HCT116 (cell line): ENCODE data around the gene NCOR1. TPM values are rescaled to one million over a fixed set of nuclear protein-coding genes. Genes with fewer than 3 reads are reported as not detected.

Source experiments
- ATAC-seq: fragments of 200-7000 bp; cut with Tn5 transposase; 2 replicates; pipeline ENCODE4 v1.9.1; 2020; ENCODE audit warnings: mild to moderate bottlenecking, moderate library complexity
- BruUV-seq: library from RNA; stranded (reverse); fragments of 400-500 nt; replicated peaks from 2 replicates; lab custom pipeline; 2021; lab: Mats Ljungman, UMichigan
- CTCF ChIA-PET: fragments of 300-600 bp; sonication (Branson Sonifier 250); formaldehyde crosslinking; loops from one replicate; lab custom pipeline; 2021; ENCODE audit warnings: antibody characterized with exemption; lab: Charles Lee
- POLR2A ChIA-PET: fragments of 300-600, 350-600 bp; sonication (Branson Sonifier 250); formaldehyde crosslinking; loops from one replicate; lab custom pipeline; 2021; ENCODE audit warnings: antibody characterized with exemption; lab: Charles Lee
- RAD21 ChIA-PET, 2 experiments: fragments of 300-600 bp; sonication (Branson Sonifier 250); formaldehyde crosslinking; loops; one replicate each; lab custom pipeline; 2023; ENCODE audit warnings: low total read pairs in 2 of 2; ENCODE audit not compliant: uncharacterized antibody in 2 of 2, unreplicated experiment in 2 of 2, low non-redundant PET in 1 of 2; lab: Charles Lee
- DNase-seq: peaks from one replicate; pipeline ENCODE4 v3.0.0-alpha.2; 2010; ENCODE audit warnings: low read depth, low spot score
- H2AFZ ChIP-seq: fragments of 200-600 bp; shearing (Covaris generic), sonication (generic); 2 replicates; pipeline ENCODE4 v1.6.1; 2017; ENCODE audit warnings: low read depth, mixed run types, mixed read lengths, antibody characterized with exemption, low read length; ENCODE audit not compliant: poor library complexity, severe bottlenecking
- H3K27ac ChIP-seq: 2 replicates; pipeline ENCODE4 v1.5.1; 2012; ENCODE audit warnings: low read depth, low read length
- H3K27me3 ChIP-seq: fragments of 200-600 bp; sonication (generic); 2 replicates; pipeline ENCODE4 v1.6.1; 2016; ENCODE audit warnings: mixed run types, low read length, mixed read lengths; ENCODE audit not compliant: insufficient read depth
- H3K36me3 ChIP-seq, 2 experiments: fragments of 200-500 bp in 1 of 2; fragments of 200-600 bp in 1 of 2; sonication (Bioruptor generic) in 1 of 2; sonication (generic) in 1 of 2; 2 replicates each; pipeline versions ENCODE4 v1.5.1 to v1.6.1; 2014 to 2016; ENCODE audit warnings: low read length in 2 of 2, inconsistent platforms in 1 of 2, mixed read lengths in 1 of 2, mixed run types in 1 of 2; ENCODE audit not compliant: insufficient read depth in 2 of 2, control insufficient read depth in 1 of 2
- H3K4me1 ChIP-seq, 2 experiments: fragments of 200-600 bp in 1 of 2; sonication (generic) in 1 of 2; 2 replicates each; pipeline versions ENCODE4 v1.5.1 to v1.6.1; 2012 to 2017; ENCODE audit warnings: low read length in 2 of 2, inconsistent platforms in 1 of 2, mild to moderate bottlenecking in 1 of 2, mixed read lengths in 1 of 2, mixed run types in 1 of 2, moderate library complexity in 1 of 2; ENCODE audit not compliant: insufficient read depth in 2 of 2, control insufficient read depth in 1 of 2
- H3K4me2 ChIP-seq: fragments of 200-600 bp; sonication (generic); 2 replicates; pipeline ENCODE4 v1.6.1; 2017; ENCODE audit warnings: mixed run types, low read length, mixed read lengths
- H3K4me3 ChIP-seq, 2 experiments: fragments of 200-600 bp in 1 of 2; sonication (generic) in 1 of 2; replicated peaks in 1 of 2; 2 replicates each; pipeline ENCODE4 v1.5.1; 2011 to 2016; ENCODE audit warnings: low read length in 2 of 2, control low read depth in 1 of 2, low read depth in 1 of 2, mild to moderate bottlenecking in 1 of 2, mixed read lengths in 1 of 2, mixed run types in 1 of 2
- H3K79me2 ChIP-seq: fragments of 200-600 bp; sonication (generic); 2 replicates; pipeline ENCODE4 v1.6.1; 2017; ENCODE audit warnings: mild to moderate bottlenecking, mixed run types, low read length, moderate library complexity, mixed read lengths; ENCODE audit not compliant: insufficient read depth
- H3K9ac ChIP-seq: fragments of 200-600 bp; sonication (generic); 2 replicates; pipeline ENCODE4 v1.6.1; 2016; ENCODE audit warnings: low read length, mixed read lengths
- H3K9me2 ChIP-seq: fragments of 200-600 bp; sonication (generic), shearing (Covaris generic); 2 replicates; pipeline ENCODE4 v1.6.1; 2017; ENCODE audit warnings: mixed run types, mild to moderate bottlenecking, moderate library complexity; ENCODE audit not compliant: insufficient read depth
- H3K9me3 ChIP-seq, 2 experiments: fragments of 200-500 bp in 1 of 2; fragments of 200-600 bp in 1 of 2; sonication (Bioruptor generic) in 1 of 2; sonication (generic) in 1 of 2; 2 replicates each; pipeline ENCODE4 v1.6.1; 2014 to 2017; ENCODE audit warnings: low read length in 2 of 2, mixed read lengths in 2 of 2, inconsistent platforms in 1 of 2, low read depth in 1 of 2, mild to moderate bottlenecking in 1 of 2, mixed run types in 1 of 2, moderate library complexity in 1 of 2; ENCODE audit not compliant: control insufficient read depth in 1 of 2, insufficient read depth in 1 of 2
- H4K20me1 ChIP-seq: fragments of 200-600 bp; sonication (generic), shearing (Covaris generic); 2 replicates; pipeline ENCODE4 v1.6.1; 2017; ENCODE audit warnings: mixed run types, mild to moderate bottlenecking, moderate library complexity; ENCODE audit not compliant: insufficient read depth
- CBX3 ChIP-seq: IDR thresholded peaks from 2 replicates; pipeline ENCODE4 v1.6.1; 2012; ENCODE audit warnings: low read depth
- CEBPB ChIP-seq: IDR thresholded peaks from 2 replicates; pipeline ENCODE4 v1.6.1; 2012; ENCODE audit warnings: low read depth
- EGR1 ChIP-seq: IDR thresholded peaks from 2 replicates; pipeline ENCODE4 v1.6.1; 2012; ENCODE audit warnings: low read depth
- ELF1 ChIP-seq: IDR thresholded peaks from 2 replicates; pipeline ENCODE4 v1.6.1; 2012; ENCODE audit warnings: low read depth, borderline replicate concordance
- EZH2phosphoT487 ChIP-seq: fragments of 200-600 bp; IDR thresholded peaks from 2 replicates; pipeline ENCODE4 v1.6.1; 2018; ENCODE audit warnings: antibody characterized with exemption, borderline replicate concordance
- FOSL1 ChIP-seq: IDR thresholded peaks from 2 replicates; pipeline ENCODE4 v1.6.1; 2012; ENCODE audit warnings: low read depth
- JUND ChIP-seq: IDR thresholded peaks from 2 replicates; pipeline ENCODE4 v1.6.1; 2012
- POLR2A ChIP-seq: IDR thresholded peaks from 2 replicates; pipeline ENCODE4 v1.7.0; 2011; ENCODE audit warnings: borderline replicate concordance; ENCODE audit not compliant: insufficient read depth, insufficient read length; ENCODE audit errors: extremely low read depth
- RAD21 ChIP-seq: IDR thresholded peaks from 2 replicates; pipeline ENCODE4 v1.6.1; 2012; ENCODE audit warnings: low read depth, mild to moderate bottlenecking
- SP1 ChIP-seq: IDR thresholded peaks from 2 replicates; pipeline ENCODE4 v1.6.1; 2012; ENCODE audit warnings: low read depth
- SRF ChIP-seq: IDR thresholded peaks from 2 replicates; pipeline ENCODE4 v1.6.1; 2012; ENCODE audit warnings: low read depth
- YY1 ChIP-seq: IDR thresholded peaks from 2 replicates; pipeline ENCODE4 v1.6.1; 2011; ENCODE audit warnings: low read length, low read depth, moderate library complexity, mild to moderate bottlenecking; ENCODE audit not compliant: insufficient replicate concordance; ENCODE audit errors: extremely low read depth
- ZNF274 ChIP-seq: fragments of 200-500 bp; sonication (Bioruptor generic); IDR thresholded peaks from 2 replicates; pipeline ENCODE4 v1.6.1; 2014; ENCODE audit warnings: mild to moderate bottlenecking, low read depth, low read length, inconsistent platforms
- intact Hi-C: fragments of 100-400 bp; cut with micrococcal nuclease; formaldehyde crosslinking; loops from 2 replicates; pipeline ENCODE4 v1.10.0; 2022
- total RNA-seq: library from RNA; stranded (reverse); gene quantifications from one replicate; pipeline ENCODE4 v1.2.1, GENCODE V29; 2021; ENCODE audit not compliant: unreplicated experiment
- TF ChIP-seq, protein P1 (sequence below): IDR thresholded peaks from 2 replicates; pipeline ENCODE4 v1.6.1; 2011; ENCODE audit warnings: mild to moderate bottlenecking, low read length, moderate library complexity; ENCODE audit not compliant: insufficient replicate concordance; ENCODE audit errors: extremely low read depth
- TF ChIP-seq, protein P2 (sequence below): IDR thresholded peaks from 2 replicates; pipeline ENCODE4 v1.6.1; 2012

NCOR1 gene
- total RNA-seq, 1 experiment from 2014 or later: 43.7 TPM

DNA sequence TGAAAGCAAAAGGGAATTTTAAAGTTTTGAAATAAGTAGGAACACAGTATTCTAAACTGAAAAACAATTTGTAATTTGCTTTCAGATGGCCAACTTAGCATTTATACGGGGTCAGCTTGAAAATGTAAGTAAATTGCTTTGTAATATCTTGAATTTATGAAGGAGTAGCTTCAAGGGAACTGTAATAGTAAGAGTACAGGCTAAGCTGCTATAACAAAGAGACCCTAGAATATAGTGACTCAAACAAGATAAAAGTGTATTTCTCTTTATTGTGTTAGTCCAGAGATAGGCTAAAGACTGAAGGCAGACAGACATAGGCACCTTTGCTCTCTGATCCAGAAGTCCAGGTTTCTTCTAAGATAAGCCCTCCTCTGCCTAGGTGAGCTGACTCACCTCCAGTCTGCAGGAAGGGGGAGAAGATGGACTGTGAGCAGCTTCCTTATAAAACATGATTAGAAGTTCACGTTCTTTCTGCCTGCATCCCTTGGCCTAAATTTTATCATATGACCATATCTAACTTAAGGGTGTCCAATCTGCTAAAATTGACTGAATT is 212.6 kb downstream of the NCOR1 start:
- no peak overlapping the region for H3K4me2 ChIP-seq
- no peak overlapping the region for H3K27ac ChIP-seq
- ChIA-PET POLR2A (interaction anchor here (0.7 kb wide), 1 partner anchor 436 kb away, joined by 6 read pairs; no protein-coding TSS in a partner anchor), CTCF (no interaction called here), RAD21 (no interaction called here)
- H3K9me2 ChIP-seq: no peaks in the 10 kb centered on the region
- no peak for DNase-seq
- H4K20me1 ChIP-seq: no peaks in the 10 kb centered on the region
- H3K4me1 ChIP-seq: peaks cover 10 to 20% of the 10 kb centered on the region in 2 experiments; a peak in 3 of 4 replicates
- BruUV-seq: no TSS peak
- H3K9ac ChIP-seq: no peak overlapping the region
- H3K79me2 ChIP-seq: peaks cover 79% of the 10 kb centered on the region
- intact Hi-C loops: no loop called here
- no peak for TF ChIP-seq YY1
- TF ChIP-seq JUND: no peak
- TF ChIP-seq, protein P1, sequence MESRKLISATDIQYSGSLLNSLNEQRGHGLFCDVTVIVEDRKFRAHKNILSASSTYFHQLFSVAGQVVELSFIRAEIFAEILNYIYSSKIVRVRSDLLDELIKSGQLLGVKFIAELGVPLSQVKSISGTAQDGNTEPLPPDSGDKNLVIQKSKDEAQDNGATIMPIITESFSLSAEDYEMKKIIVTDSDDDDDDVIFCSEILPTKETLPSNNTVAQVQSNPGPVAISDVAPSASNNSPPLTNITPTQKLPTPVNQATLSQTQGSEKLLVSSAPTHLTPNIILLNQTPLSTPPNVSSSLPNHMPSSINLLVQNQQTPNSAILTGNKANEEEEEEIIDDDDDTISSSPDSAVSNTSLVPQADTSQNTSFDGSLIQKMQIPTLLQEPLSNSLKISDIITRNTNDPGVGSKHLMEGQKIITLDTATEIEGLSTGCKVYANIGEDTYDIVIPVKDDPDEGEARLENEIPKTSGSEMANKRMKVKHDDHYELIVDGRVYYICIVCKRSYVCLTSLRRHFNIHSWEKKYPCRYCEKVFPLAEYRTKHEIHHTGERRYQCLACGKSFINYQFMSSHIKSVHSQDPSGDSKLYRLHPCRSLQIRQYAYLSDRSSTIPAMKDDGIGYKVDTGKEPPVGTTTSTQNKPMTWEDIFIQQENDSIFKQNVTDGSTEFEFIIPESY: no peak
- TF ChIP-seq SP1: no peak
- TF ChIP-seq ELF1: no peak
- TF ChIP-seq RAD21: no peak
- no peak for TF ChIP-seq SRF
- no peak for TF ChIP-seq CEBPB
- TF ChIP-seq, protein P2, sequence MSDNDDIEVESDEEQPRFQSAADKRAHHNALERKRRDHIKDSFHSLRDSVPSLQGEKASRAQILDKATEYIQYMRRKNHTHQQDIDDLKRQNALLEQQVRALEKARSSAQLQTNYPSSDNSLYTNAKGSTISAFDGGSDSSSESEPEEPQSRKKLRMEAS: no peak
- no peak for TF ChIP-seq EZH2phosphoT487
- no peak for TF ChIP-seq ZNF274
- no peak for TF ChIP-seq CBX3
- TF ChIP-seq FOSL1: no peak
- no peak for TF ChIP-seq EGR1
- no peak for TF ChIP-seq POLR2A
- H3K36me3 ChIP-seq: peaks cover 50 to 73% of the 10 kb centered on the region in 2 experiments
- H3K9me3 ChIP-seq: peaks cover 0 to 7% of the 10 kb centered on the region in 2 experiments; a peak in 1 of 4 replicates
- no peaks in the 10 kb centered on the region for H3K27me3 ChIP-seq
- H2AFZ ChIP-seq: no peak overlapping the region
- ATAC-seq: no peak
- no peak overlapping the region for H3K4me3 ChIP-seq
